Epidermal melanocyte (primary cell): ENCODE data around the gene DMKN.
"Not testable (repeated sequence)": the region's sequence is repeated elsewhere in the genome, so short reads cannot be mapped to it uniquely, and the experiment has no call there.

ENCODE experiments used
- DNase-seq: peaks from one replicate; pipeline ENCODE4 v3.0.0; 2011; ENCODE audit warnings: low spot score; ENCODE audit not compliant: insufficient read length

Gene DMKN

GRCh38 chr19:35497406-35497805 is 16.0 kb downstream of the DMKN start:
- DNase-seq, result no peak

- peak; percentile 88 for DNase-seq
Measured at GRCh38 chr19:35495107-35496064, 18.1 kb downstream of the DMKN start.

GRCh38 chr19:35493971-35494370 is 19.5 kb downstream of the DMKN start:
- no peak for DNase-seq

GRCh38 chr19:35491836-35492360 is 21.6 kb downstream of the DMKN start:
- DNase-seq, result no peak

- DNase-seq, result no peak
Measured at GRCh38 chr19:35490364-35490763, 23.1 kb downstream of the DMKN start, which contains the start of gene KRTDAP. Gene KRTDAP (minus strand): TSS chr19:35490464. CDS start chr19:35490442, 22 bp downstream.

- no peak for DNase-seq
Measured at GRCh38 chr19:35488677-35489076, 24.8 kb downstream of the DMKN start.

GRCh38 chr19:35487656-35488182 is 25.7 kb downstream of the DMKN start:
- no peak for DNase-seq

- no peak for DNase-seq
Measured at GRCh38 chr19:35486268-35486708, 27.2 kb downstream of the DMKN start.

GRCh38 chr19:35484252-35485036 is 29.0 kb downstream of the DMKN start:
- no peak for DNase-seq

- no peak for DNase-seq
Measured at GRCh38 chr19:35483089-35483488, 30.4 kb downstream of the DMKN start.

- DNase-seq, result no peak
Measured at GRCh38 chr19:35478794-35479677, 34.4 kb downstream of the DMKN start.

- DNase-seq, result no peak
Measured at GRCh38 chr19:35476149-35476548, 37.3 kb downstream of the DMKN start.

GRCh38 chr19:35474594-35474993 is 38.9 kb downstream of the DMKN start:
- DNase-seq, result not testable (repeated sequence)

- DNase-seq, result no peak
Measured at GRCh38 chr19:35474104-35474503, 39.3 kb downstream of the DMKN start.

- DNase-seq, result no peak
Measured at GRCh38 chr19:35471946-35472345, 41.5 kb downstream of the DMKN start.

- DNase-seq, result not testable (repeated sequence)
Measured at GRCh38 chr19:35471075-35471474, 42.4 kb downstream of the DMKN start.

- no peak for DNase-seq
Measured at GRCh38 chr19:35470128-35470527, 43.3 kb downstream of the DMKN start.

- no peak for DNase-seq
Measured at GRCh38 chr19:35468637-35469036, 44.8 kb downstream of the DMKN start.

GRCh38 chr19:35466259-35466658 is 47.2 kb downstream of the DMKN start:
- no peak for DNase-seq

GRCh38 chr19:35462956-35463355 is 50.5 kb downstream of the DMKN start:
- DNase-seq, result not testable (repeated sequence)
